H1 (cell line): ENCODE data around the gene TMEM145. TPM values are rescaled to one million over a fixed set of nuclear protein-coding genes. Genes with fewer than 3 reads are reported as not detected.

ENCODE experiments used
- SIX5 ChIP-seq: IDR thresholded peaks from 2 replicates; pipeline ENCODE4 v1.6.1; 2011; ENCODE audit warnings: mild to moderate bottlenecking, low read depth, low read length
- YY1 ChIP-seq: IDR thresholded peaks from 2 replicates; pipeline ENCODE4 v1.6.1; 2011; ENCODE audit warnings: low read depth, mild to moderate bottlenecking, low read length
- polyA plus RNA-seq, 7 experiments: library from polyadenylated mRNA; depleted of rRNA in 3 of 7; stranded (reverse) in 5 of 7; unstranded in 2 of 7; fragments of >200 nt in 5 of 7; fragments of 200-250 nt in 2 of 7; gene quantifications; 1 replicate in 5 of 7; 2 replicates in 1 of 7; 4 replicates in 1 of 7; pipeline versions ENCODE4 v1.2.1 to v1.2.3, GENCODE V29; 2011 to 2013; ENCODE audit warnings: missing spikeins in 2 of 7, mixed read lengths in 2 of 7
- total RNA-seq: library from RNA; stranded (reverse); fragmentation: NEBNext Ultra II Directional; extraction: Animal tissue kit (Norgen Biotek cat#: 25700); gene quantifications from 2 replicates; pipeline ENCODE4 v1.2.1, GENCODE V29; 2021

TMEM145 gene
- total and polyA plus RNA-seq, 2 of the 8 experiments (the other 6 are each of a cell fraction or from before 2014, with no cell fraction given): 2.3 to 4.7 TPM

GRCh38 chr19:42297039-42297438 is 16.1 kb upstream of the TMEM145 start (continued):
- TF ChIP-seq SIX5 (no peak), YY1 (no peak)
